ENCODE measurements around the gene GMPPA.
A peak's percentile ranks its signal among the peaks of the same experiment; 100 is the strongest.

The GMPPA gene

GRCh38 chr2:219461047-219461514 is 37.6 kb upstream of the GMPPA start:
- H3K27ac ChIP-seq (ENCODE audit: low read depth, low read length) = peak overlapping the region; percentile 99
- no peak overlapping the region for H3K9ac ChIP-seq (ENCODE audit: low read length)
- H3K36me3 ChIP-seq (ENCODE audit: control insufficient read depth, insufficient read depth, low read length) = no peaks in the 10 kb centered on the region
- peak overlapping the region; percentile 37 for H3K4me3 ChIP-seq (ENCODE audit: low read length)
- H3K27me3 ChIP-seq (ENCODE audit: control insufficient read depth, insufficient read depth, low read length) = no peaks in the 10 kb centered on the region
- H3K4me1 ChIP-seq (ENCODE audit: control insufficient read depth, insufficient read depth, low read length) = peaks cover 51% of the 10 kb centered on the region

- Histone ChIP-seq H3K4me3 (ENCODE audit: low read length) (peak overlapping the region; percentile 37), H3K27ac (ENCODE audit: low read depth, low read length) (peak overlapping the region; percentile 99), H3K9ac (ENCODE audit: low read length) (no peak overlapping the region), H3K36me3 (ENCODE audit: control insufficient read depth, insufficient read depth, low read length) (no peaks in the 10 kb centered on the region), H3K27me3 (ENCODE audit: control insufficient read depth, insufficient read depth, low read length) (no peaks in the 10 kb centered on the region), H3K4me1 (ENCODE audit: control insufficient read depth, insufficient read depth, low read length) (peaks cover 57% of the 10 kb centered on the region)
These were observed 37.0 kb upstream of the GMPPA start for GRCh38 chr2:219461669-219462068.

GRCh38 chr2:219462349-219462748 is 36.3 kb upstream of the GMPPA start:
- Histone ChIP-seq H3K4me3 (ENCODE audit: low read length) (peak overlapping the region; percentile 37), H3K4me1 (ENCODE audit: control insufficient read depth, insufficient read depth, low read length) (peaks cover 60% of the 10 kb centered on the region), H3K27ac (ENCODE audit: low read depth, low read length) (peak overlapping the region; percentile 99), H3K27me3 (ENCODE audit: control insufficient read depth, insufficient read depth, low read length) (no peaks in the 10 kb centered on the region), H3K9ac (ENCODE audit: low read length) (no peak overlapping the region), H3K36me3 (ENCODE audit: control insufficient read depth, insufficient read depth, low read length) (no peaks in the 10 kb centered on the region)

- H3K27ac ChIP-seq (ENCODE audit: low read depth, low read length) = peak overlapping the region; percentile 77
- peaks cover 4% of the 10 kb centered on the region for H3K36me3 ChIP-seq (ENCODE audit: control insufficient read depth, insufficient read depth, low read length)
- H3K27me3 ChIP-seq (ENCODE audit: control insufficient read depth, insufficient read depth, low read length) = no peaks in the 10 kb centered on the region
- no peak overlapping the region for H3K9ac ChIP-seq (ENCODE audit: low read length)
- no peak overlapping the region for H3K4me3 ChIP-seq (ENCODE audit: low read length)
- H3K4me1 ChIP-seq (ENCODE audit: control insufficient read depth, insufficient read depth, low read length) = peaks cover 58% of the 10 kb centered on the region
These were observed 34.2 kb upstream of the GMPPA start for GRCh38 chr2:219464286-219465032.

- Histone ChIP-seq H3K36me3 (ENCODE audit: control insufficient read depth, insufficient read depth, low read length) (peaks cover 4% of the 10 kb centered on the region), H3K27me3 (ENCODE audit: control insufficient read depth, insufficient read depth, low read length) (no peaks in the 10 kb centered on the region), H3K4me3 (ENCODE audit: low read length) (no peak overlapping the region), H3K4me1 (ENCODE audit: control insufficient read depth, insufficient read depth, low read length) (peaks cover 51% of the 10 kb centered on the region), H3K9ac (ENCODE audit: low read length) (no peak overlapping the region), H3K27ac (ENCODE audit: low read depth, low read length) (peak overlapping the region; percentile 77)
These were observed 32.8 kb upstream of the GMPPA start for GRCh38 chr2:219465659-219466561.

- H3K9ac ChIP-seq (ENCODE audit: low read length) = no peak overlapping the region
- no peak overlapping the region for H3K4me3 ChIP-seq (ENCODE audit: low read length)
- H3K27me3 ChIP-seq (ENCODE audit: control insufficient read depth, insufficient read depth, low read length) = no peaks in the 10 kb centered on the region
- H3K27ac ChIP-seq (ENCODE audit: low read depth, low read length) = peak overlapping the region; percentile 77
- H3K4me1 ChIP-seq (ENCODE audit: control insufficient read depth, insufficient read depth, low read length) = peaks cover 41% of the 10 kb centered on the region
- peaks cover 4% of the 10 kb centered on the region for H3K36me3 ChIP-seq (ENCODE audit: control insufficient read depth, insufficient read depth, low read length)
These were observed 31.6 kb upstream of the GMPPA start for GRCh38 chr2:219466816-219467735.

- H3K27ac ChIP-seq (ENCODE audit: low read depth, low read length) = peak overlapping the region; percentile 77
- H3K27me3 ChIP-seq (ENCODE audit: control insufficient read depth, insufficient read depth, low read length) = no peaks in the 10 kb centered on the region
- peaks cover 4% of the 10 kb centered on the region for H3K36me3 ChIP-seq (ENCODE audit: control insufficient read depth, insufficient read depth, low read length)
- peaks cover 37% of the 10 kb centered on the region for H3K4me1 ChIP-seq (ENCODE audit: control insufficient read depth, insufficient read depth, low read length)
- H3K4me3 ChIP-seq (ENCODE audit: low read length) = no peak overlapping the region
- no peak overlapping the region for H3K9ac ChIP-seq (ENCODE audit: low read length)
These were observed 31.0 kb upstream of the GMPPA start for GRCh38 chr2:219467736-219468075.

- peak overlapping the region; percentile 66 for H3K27ac ChIP-seq (ENCODE audit: low read depth, low read length)
These were observed 30.1 kb upstream of the GMPPA start for GRCh38 chr2:219468410-219469185.

GRCh38 chr2:219469186-219469724 is 29.4 kb upstream of the GMPPA start:
- Histone ChIP-seq H3K36me3 (ENCODE audit: control insufficient read depth, insufficient read depth, low read length) (peaks cover 4% of the 10 kb centered on the region), H3K27ac (ENCODE audit: low read depth, low read length) (peak overlapping the region; percentile 66), H3K4me3 (ENCODE audit: low read length) (no peak overlapping the region), H3K27me3 (ENCODE audit: control insufficient read depth, insufficient read depth, low read length) (no peaks in the 10 kb centered on the region), H3K9ac (ENCODE audit: low read length) (no peak overlapping the region), H3K4me1 (ENCODE audit: control insufficient read depth, insufficient read depth, low read length) (peaks cover 31% of the 10 kb centered on the region)

More at GRCh38 chr2:219468410-219469185, 30.1 kb upstream of the GMPPA start:
- Histone ChIP-seq H3K4me1 (ENCODE audit: control insufficient read depth, insufficient read depth, low read length) (peaks cover 34% of the 10 kb centered on the region), H3K9ac (ENCODE audit: low read length) (no peak overlapping the region), H3K36me3 (ENCODE audit: control insufficient read depth, insufficient read depth, low read length) (peaks cover 4% of the 10 kb centered on the region), H3K4me3 (ENCODE audit: low read length) (no peak overlapping the region), H3K27me3 (ENCODE audit: control insufficient read depth, insufficient read depth, low read length) (no peaks in the 10 kb centered on the region)

GRCh38 chr2:219470429-219470828 is 28.3 kb upstream of the GMPPA start:
- H3K4me3 ChIP-seq (ENCODE audit: low read length) = no peak overlapping the region
- no peaks in the 10 kb centered on the region for H3K27me3 ChIP-seq (ENCODE audit: control insufficient read depth, insufficient read depth, low read length)
- no peak overlapping the region for H3K9ac ChIP-seq (ENCODE audit: low read length)
- H3K36me3 ChIP-seq (ENCODE audit: control insufficient read depth, insufficient read depth, low read length) = peaks cover 4% of the 10 kb centered on the region
- H3K27ac ChIP-seq (ENCODE audit: low read depth, low read length) = peak overlapping the region; percentile 72
- peaks cover 22% of the 10 kb centered on the region for H3K4me1 ChIP-seq (ENCODE audit: control insufficient read depth, insufficient read depth, low read length)

All from rectal smooth muscle tissue (tissue), 1 donor.